Motor neuron (in vitro differentiated cells): ENCODE data around the gene SLC36A4. TPM values are rescaled to one million over a fixed set of nuclear protein-coding genes. Genes with fewer than 3 reads are reported as not detected.

Experiments used
- ATAC-seq, 8 experiments: fragments of 200-7000 bp; cut with Tn5 transposase; replicated peaks in 6 of 8; 2 replicates each; pipeline ENCODE4 v1.8.0; 2021; ENCODE audit warnings: mild to moderate bottlenecking in 8 of 8, moderate library complexity in 8 of 8
- H3K27ac ChIP-seq, 2 donors: fragments of 250-450 bp; sonication (Bioruptor Pico); 2 replicates each; pipeline ENCODE4 v1.9.0; 2021; ENCODE audit warnings: antibody characterized with exemption in 2 of 2, mild to moderate bottlenecking in 2 of 2, moderate library complexity in 1 of 2
- H3K4me1 ChIP-seq, 2 donors: fragments of 250-450 bp; sonication (Bioruptor Pico); replicated peaks in 1 of 2; 2 replicates each; pipeline ENCODE4 v1.6.1; 2021; ENCODE audit warnings: antibody characterized with exemption in 2 of 2, mild to moderate bottlenecking in 2 of 2, moderate library complexity in 1 of 2
- H3K4me3 ChIP-seq, 5 donors: fragments of 250-450 bp; sonication (Bioruptor Pico); 2 replicates each; pipeline ENCODE4 v1.9.0; 2021; ENCODE audit warnings: antibody characterized with exemption in 5 of 5, mild to moderate bottlenecking in 5 of 5, moderate library complexity in 4 of 5
- WGBS, 10 experiments: fragments of 450-650 bp; shearing (Covaris generic); methylation state at CpG; one replicate each; pipeline ENCODE4 v1.0.0; 2022; 5-methylcytosine and 5-hydroxymethylcytosine counted together
- in situ Hi-C, 9 experiments: fragments of 400-800 bp; cut with MboI; loops; one replicate each; pipeline ENCODE4 v1.15.0; 2021; ENCODE audit warnings: low sequenced_read_pairs in 9 of 9, low pct_unique_long_range_greater_than_20kb in 2 of 9; ENCODE audit not compliant: unreplicated experiment in 9 of 9
- total RNA-seq, 8 experiments: library from RNA; unstranded; fragments of 300-600 nt; gene quantifications; 2 replicates each; pipeline versions ENCODE4 v1.2.3 to v1.2.4, GENCODE V29; 2022

The SLC36A4 gene
- total RNA-seq, 8 experiments from 2014 or later: 6.9 to 22.1 (median 18.1) TPM

DNA sequence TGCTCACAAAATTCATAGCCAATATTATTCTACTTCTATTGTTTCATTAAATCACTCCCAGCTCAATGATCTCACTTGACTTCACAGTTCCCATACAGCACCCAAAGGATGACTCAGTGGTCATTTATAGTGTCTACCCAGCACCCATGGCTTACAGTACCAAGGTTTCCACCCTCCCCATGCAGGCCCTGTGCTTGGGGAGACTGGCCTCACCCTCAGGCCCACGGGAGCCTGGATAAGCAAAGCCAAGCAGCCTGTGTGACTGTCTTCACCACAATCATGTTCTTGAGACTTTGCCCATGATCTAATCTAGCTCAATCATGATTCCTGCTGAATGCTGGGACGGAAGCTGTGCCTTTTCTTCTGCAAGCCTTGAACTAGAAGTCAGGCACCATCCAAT lies 97.6 kb downstream of the SLC36A4 start:
- in situ Hi-C loops: no loop called here
- H3K4me1 ChIP-seq: no peaks in the 10 kb centered on the region
- H3K4me3 ChIP-seq: no peak overlapping the region
- ATAC-seq: peak in 4 of 8 experiments; percentile 63 to 99 (median 74)
- 0 to 83% (median 50%) methylated on average over 1 to 2 of the region's 2 CpGs; no CpG with 5 or more reads in 4 of the 10 experiments for WGBS, 10 experiments
- no peak overlapping the region for H3K27ac ChIP-seq

DNA sequence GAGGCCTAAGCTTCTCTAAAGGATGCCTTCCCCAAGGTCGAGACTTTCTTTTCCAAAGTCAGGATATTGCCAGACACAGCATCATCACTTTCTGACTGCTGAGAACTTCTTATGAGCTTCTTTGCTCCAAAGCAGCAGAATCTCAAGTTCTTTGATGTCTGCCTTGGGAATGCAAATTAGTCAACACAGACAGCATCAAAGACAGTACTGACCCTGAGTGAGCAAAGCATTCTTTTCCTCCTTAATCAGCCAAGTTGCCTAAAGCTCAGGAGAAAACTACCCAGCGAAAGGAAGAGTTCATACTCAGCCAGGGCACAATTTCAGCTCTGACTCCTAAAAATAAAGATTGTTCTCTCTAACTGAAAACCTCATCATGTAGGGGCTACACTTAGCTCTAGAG lies 98.0 kb downstream of the SLC36A4 start:
- Histone ChIP-seq H3K27ac (no peak overlapping the region), H3K4me3 (no peak overlapping the region), H3K4me1 (no peaks in the 10 kb centered on the region)
- peak in 3 of 8 experiments; percentile 51 to 64 (median 54) for ATAC-seq
- 20 to 80% (median 33%) methylated on average over 1 to 2 of the region's 2 CpGs; no CpG with 5 or more reads in 3 of the 10 experiments for WGBS, 10 experiments
- in situ Hi-C loops: loop anchor here in 1 of 9 experiments (25.0 kb wide), 1 partner anchor 138 kb away; the partner anchor contains the start of gene MTNR1B

Other genes with a start within 250 kb of the SLC36A4 start
- gene MTNR1B, start 228.3 kb downstream of the SLC36A4 start, total RNA-seq: under 1 TPM in 5 of 8 experiments, not detected in 3; 0.11 to 1.00 (median 0.23) TPM
- 1 to 10 TPM in 1 of 8 experiments, under 1 TPM in 6, not detected in 1; 0.08 to 1.4 (median 0.31) TPM for gene DEUP1, start 132.8 kb upstream of the SLC36A4 start, total RNA-seq